Cardiac septum (tissue), 1 donor: ENCODE data around the gene PTPRM. TPM values are rescaled to one million over a fixed set of nuclear protein-coding genes. Genes with fewer than 3 reads are reported as not detected.

Source experiments
- DNase-seq: peaks from one replicate; pipeline ENCODE4 v3.0.0-alpha.2; 2020; ENCODE audit warnings: low spot score
- intact Hi-C: fragments of 100-400 bp; cut with DNase I; formaldehyde crosslinking; loops from one replicate; pipeline ENCODE4 v1.14.0; 2022
- total RNA-seq: library from RNA; stranded (reverse); fragmentation: NEBNext Ultra II Directional; extraction: Animal tissue kit (Norgen Biotek cat#: 25700); gene quantifications from one replicate; pipeline ENCODE4 v1.2.1, GENCODE V29; 2021
- donor health status: DM: no; HTN: no; CAD: no.

Gene PTPRM
- total RNA-seq, 1 donor from 2014 or later, result 132 TPM

DNA sequence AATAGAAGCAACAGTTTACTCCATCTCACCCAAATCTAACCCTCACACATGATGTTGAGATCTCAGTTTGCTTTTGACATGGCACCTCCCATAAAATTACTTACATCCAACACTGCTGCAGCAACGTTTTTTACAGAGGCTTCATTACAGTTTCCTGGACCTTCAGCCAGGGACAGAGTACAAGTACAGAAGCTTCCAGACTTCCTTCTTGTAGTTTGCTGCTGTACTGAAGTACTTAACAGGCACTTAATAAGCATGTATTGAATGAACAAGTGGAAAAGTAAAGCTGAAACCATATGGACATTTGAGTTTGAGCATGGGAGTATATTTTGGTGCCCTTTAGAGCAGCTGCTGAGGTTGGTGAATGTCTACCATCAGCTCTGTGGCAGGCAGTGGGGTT, 514.2 kb downstream of the PTPRM start:
- no peak for DNase-seq
- intact Hi-C loops, result no loop called here

DNA sequence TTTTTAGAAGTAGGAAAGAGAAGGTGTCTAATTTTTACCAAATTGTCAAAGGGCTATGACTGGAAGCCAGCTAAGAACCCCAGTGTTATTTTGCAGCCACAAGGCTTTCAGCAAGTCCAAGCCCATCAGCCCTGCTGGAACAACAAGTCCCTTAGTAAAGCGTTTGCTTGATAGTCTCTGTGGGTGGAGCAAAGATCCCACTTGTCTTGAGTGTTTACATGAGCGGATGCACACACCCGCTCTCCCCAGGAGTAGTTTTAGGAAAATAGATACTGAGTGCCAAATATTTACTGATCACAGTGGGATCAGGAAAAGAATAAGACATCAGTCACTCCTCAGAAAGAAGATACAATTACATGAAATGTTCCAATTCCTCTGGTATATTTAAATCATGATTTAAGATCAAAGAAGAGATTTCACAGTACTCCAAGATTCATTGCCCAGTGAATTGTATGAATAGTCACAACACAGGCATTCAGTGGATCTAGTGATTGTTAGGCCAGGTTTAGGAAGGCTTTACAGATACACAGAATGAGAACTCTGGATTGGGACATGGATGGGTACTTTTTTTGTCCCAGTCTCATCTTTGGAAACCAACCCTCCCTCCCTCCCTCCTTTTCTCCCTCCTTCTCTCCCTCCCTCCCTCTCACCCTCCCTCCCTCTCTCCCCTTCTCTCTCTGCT, 514.9 kb downstream of the PTPRM start:
- DNase-seq, result no peak
- intact Hi-C loops, result no loop called here

DNA sequence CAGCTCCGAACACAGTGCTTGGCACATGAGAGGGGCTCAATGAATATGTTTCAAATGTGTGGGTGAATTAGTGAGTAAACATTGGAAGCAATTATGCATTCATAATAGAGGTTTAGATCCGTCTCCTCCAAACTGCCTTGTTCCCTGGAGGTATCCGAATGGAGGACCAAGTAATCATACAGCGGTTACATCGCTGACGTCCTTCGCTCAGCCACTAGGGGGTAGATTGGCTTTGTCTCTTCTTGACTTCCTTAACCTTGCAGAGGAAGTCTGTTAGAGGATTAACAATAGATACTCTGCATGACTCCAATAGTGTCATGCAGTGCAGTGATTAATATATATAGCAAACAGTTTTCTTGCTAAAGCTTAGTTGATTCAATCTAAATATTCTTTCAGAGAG, 517.0 kb downstream of the PTPRM start:
- DNase-seq, result no peak
- intact Hi-C loops, result no loop called here

DNA sequence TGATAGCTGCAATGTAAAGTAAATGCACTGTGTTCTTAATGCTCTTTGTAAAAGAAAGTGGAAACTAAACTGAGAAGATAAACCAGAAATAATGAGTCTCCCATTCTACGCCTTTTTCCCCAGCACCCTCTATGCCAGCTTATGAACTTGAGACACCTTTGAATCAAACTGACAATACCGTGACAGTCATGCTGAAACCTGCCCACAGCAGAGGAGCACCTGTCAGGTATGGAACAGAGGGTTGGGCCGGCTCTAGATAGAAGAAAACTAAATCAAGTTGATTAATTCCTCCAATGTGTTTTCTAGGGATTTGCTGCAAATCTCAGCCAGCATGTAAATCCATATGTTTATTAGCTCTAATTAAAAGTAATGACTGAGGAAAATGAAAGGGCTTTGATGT, 521.5 kb downstream of the PTPRM start:
- intact Hi-C loops, result no loop called here
- no peak for DNase-seq

DNA sequence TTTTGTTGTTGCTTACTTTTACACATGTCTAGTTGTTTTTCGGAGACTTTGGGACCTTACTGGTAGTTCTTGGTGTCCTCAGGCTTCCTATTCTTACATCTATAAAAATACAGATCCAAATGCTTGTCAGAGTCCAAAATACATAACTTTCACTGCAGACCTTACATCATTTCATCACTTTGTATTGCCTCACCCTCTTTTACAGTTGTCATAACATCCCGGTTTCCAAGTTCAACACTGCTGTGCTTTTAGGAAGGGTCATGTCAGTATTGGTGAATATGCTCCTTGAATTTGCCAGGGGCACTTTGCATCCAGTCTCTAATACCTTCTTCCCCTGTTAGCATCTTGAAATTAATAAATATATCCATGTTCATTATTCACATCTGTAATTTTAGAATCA, 523.9 kb downstream of the PTPRM start:
- no peak for DNase-seq
- intact Hi-C loops, result no loop called here

DNA sequence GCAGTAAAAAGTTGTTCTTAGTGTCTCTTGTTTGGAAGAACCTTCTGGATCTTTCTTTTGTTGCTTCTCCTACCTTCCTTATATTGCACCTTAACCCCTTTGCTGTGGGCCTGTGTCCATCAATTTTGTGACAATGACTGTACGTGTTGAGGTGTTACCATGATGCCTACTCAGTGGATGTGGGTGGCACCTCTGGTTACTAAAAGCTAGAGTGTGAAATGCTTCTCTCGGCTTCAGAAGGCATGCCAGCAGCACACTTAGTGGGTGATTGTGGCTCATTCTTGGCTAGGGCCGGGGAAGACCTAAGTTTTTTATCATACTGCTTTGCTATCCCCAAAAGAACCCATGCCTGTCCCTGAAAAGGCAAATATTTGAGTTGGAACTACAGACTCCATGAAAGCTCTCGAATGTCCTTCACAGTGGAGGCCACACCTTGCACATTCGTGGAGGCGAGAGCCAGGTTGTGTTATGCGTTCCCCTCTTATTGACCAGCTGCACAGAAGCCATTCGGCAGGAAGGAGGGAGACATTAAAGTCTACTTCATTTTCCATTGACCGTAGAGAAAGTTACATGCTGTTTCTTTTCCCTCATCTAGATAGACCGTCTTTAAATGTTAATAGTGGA, 528.9 kb downstream of the PTPRM start:
- no peak for DNase-seq
- intact Hi-C loops, result no loop called here

DNA sequence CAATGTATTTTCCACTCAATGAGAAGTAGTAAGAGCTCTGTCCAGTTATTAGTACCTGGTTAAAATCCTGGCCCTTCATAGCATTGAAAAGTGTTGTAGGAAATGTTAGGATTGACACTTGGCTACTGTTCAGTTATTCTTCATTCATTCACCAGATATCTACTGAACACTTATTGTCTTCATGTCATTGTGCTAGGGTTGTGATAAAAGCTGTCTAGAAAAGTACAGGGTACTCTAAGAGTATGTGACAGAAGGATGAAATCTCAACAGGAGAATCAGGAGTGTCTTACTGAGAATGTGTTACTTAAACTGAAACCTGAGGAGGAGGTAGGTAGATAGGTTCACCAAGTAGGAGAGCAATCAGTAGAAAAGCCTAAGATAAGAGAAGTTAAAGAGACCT, 530.3 kb downstream of the PTPRM start:
- intact Hi-C loops, result no loop called here
- DNase-seq, result no peak

DNA sequence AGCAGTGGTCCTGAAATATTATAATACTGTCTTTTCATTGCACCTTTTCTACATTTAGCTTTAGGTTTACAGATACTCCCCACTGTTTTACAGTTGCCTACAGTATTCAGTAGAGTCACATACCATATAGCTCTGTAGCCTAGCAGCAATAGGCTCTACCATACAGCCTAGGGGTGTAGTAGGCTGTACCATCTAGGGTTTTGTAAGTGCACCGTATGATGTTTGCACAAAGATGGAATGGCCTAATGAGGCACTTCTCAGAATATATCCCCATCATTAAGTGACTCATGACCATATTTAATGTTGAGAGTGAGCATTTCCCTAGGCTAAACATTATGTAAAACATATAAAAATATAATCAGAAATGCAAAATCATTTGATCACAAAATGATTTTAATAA, 530.8 kb downstream of the PTPRM start:
- intact Hi-C loops, result no loop called here

DNA sequence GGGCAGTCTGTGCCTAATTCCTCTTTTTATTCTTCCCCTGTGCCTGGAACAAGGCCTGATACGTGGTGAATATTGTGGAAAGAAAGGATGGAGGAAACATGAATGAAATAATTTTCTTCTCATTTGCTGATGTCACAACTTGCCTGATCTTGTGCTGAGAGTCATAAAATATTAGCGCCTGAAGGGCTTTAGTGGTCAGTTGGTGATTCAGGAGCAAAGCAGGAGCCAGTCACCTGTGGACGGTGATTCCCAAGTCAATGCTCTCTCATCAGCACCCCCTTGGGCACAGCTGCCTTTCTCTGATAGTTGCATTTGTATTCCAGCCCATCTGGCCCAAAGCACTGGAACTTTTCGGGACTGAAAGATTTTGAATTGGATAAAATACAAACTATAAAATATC, 539.5 kb downstream of the PTPRM start:
- no peak for DNase-seq
- intact Hi-C loops, result no loop called here

More for the DNA sequence above, 530.8 kb downstream of the PTPRM start:
- no peak for DNase-seq

DNA sequence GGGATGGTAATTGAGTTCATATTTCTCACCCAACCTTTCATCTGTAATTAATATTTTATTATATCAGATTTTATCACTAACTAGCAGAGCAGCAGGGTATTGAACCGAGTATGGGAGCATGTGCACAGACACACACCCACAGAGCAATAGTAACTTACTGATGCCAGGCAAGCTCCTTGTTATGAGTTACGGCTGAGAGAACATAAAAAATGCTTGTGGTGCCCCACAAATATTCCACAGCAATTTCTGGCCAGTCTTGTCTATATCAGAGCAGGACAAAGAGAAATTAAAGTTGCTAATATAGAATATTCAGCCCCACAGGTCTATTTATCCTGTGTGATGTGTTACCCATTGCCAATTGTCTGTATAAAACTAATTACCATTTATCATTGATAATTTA, 540.3 kb downstream of the PTPRM start:
- no peak for DNase-seq
- intact Hi-C loops, result no loop called here

DNA sequence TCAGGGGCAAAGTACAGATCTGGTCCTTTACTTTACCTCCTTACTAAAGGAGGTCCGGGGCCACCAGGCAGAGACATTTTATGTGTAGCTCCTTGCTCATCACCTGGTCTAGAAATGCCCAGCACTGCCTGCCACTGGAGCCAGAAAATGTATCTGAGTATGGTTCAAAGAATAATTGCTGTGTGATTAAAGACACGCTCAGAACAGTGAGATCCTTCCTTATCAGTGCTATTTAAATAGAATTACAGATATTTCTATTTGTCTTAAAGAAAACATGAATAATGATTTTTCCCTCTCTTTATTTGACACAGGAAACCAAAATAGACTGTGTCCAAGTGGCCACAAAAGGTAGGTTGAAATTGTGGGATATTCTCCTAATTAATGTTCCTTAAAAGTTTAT, 547.4 kb downstream of the PTPRM start:
- intact Hi-C loops, result no loop called here
- no peak for DNase-seq

DNA sequence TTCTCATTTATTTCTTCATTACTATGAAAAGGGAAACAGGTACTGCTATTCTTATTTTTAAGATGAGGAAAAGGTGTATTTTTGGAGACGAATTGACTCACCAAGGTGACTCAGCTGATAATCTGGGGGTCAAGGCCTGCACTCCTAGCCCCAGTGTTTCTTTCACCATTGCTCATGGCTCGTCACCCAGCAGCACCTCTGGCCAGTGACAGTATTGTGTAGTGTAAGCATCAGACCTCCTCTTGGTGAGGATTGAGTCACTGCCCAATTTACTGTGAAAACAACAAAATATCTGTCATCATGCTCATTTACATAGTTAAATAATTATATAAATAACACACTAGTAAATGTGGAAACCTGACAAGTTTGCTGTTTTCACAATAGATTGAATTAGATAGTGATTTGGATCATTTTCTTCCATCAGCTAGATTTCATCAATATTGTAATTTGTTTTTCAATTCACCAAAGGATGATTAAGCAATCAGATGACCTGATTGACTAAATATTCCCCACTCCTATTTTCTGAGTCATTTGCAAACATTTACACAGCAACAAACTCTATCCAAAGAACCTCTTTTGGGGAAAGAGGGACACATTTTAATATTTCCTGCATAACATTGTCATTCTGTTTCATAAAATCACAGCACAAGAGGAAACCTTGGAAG, 549.4 kb downstream of the PTPRM start:
- DNase-seq, result no peak

DNA sequence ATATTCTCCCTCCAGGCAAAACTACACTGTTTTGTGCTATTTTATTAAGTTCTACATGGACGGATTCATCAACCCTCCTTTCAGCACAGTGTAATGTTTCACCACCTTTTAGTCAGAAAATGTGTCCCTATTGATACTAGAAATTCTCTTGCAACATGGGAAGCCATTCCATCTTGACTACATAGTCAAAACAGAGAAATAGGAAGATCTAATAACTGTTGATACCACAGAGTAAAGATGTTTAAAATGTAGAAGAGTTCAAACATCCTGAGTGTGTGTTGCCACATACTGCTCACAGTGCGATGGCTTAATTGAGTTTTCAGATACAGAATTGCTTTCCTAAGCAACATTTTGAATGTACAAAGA, 549.9 kb downstream of the PTPRM start:
- intact Hi-C loops, result no loop called here
- no peak for DNase-seq

More for the DNA sequence above, 549.4 kb downstream of the PTPRM start:
- intact Hi-C loops, result no loop called here

DNA sequence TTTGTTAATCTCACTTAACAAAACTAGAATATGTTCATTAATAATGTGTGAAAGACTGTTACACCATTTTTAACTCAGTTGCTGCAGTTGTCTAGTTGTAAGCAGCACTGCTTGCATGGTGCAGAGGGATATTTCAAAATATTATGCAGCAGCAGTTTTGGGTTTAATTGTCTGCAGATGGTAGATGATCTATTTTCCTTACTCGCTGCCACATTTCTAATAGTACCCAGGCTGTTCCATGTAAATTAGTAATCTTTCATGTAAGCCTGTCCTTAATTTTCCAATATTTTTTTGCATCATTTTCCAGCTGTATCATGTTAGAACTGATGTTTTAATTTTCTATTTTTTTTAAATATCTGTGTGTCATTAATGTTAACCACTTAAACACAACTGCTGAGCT, 554.0 kb downstream of the PTPRM start:
- intact Hi-C loops, result no loop called here
- DNase-seq, result no peak

DNA sequence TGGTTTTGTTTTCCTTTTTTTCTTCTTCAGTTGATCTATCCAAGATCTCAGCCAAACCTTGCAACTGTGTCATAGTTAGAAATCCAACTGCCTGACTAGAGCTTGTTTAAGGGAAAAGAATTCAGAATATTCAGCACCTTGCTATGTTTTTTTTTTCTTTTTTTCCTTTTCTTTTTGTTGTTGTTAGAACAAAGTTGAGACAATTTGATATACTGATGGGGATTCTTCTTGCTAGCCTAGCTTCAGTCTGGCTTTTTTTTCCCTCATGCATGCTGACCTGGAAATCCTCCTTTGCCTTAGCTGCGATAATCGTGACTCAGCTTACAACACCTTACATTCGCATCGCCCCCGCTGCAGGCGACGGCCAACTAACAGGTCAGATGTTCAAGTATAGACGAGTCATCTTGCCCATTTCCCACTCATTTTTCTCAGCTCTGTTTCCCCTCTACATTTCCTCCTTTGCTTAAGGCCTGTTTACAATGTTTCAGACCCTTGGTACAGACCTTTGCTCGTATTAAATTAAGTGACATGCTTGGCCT, 554.9 kb downstream of the PTPRM start:
- intact Hi-C loops, result no loop called here
- DNase-seq, result no peak

DNA sequence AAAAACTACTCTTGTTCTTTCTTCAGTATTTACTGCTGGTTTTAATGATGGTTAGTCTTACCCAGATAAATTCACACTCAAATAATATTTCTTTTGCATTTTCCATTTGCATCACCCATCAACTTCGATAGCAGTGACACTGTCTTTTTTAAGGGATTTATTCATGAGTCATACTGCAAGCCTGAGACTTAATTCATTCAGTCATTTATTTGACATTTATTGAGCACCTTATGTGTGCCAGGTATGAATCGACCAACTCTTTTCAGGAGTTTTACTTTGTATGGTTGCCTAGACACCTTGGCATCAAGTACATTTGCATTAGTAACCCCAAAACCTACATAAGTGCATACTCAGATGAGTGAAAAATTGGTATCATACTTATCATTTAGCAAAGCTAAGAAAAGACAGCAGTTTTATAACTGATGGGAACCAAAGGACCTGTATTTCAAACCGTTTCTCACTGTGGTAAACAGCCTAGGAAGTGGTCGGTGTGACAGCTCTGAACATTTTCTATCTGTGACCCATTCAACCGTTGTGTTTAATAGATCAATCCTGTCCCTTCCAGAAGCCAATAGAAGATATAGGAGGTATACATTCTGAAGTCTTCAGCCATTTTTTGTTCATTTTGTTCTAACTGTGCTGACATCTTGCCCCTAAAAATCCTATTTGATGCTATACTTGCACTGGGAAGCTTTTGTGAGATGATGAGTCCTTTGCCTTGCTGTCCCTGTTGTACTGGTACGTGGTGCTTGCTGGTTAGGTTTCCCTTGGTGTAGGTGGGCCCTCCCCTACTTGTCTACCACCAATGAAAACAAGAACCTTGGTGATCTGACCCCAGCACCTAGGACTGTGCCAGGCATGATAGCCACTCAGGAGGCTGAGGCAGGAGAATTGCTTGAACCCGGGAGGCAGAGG, 557.4 kb downstream of the PTPRM start:
- no peak for DNase-seq

DNA sequence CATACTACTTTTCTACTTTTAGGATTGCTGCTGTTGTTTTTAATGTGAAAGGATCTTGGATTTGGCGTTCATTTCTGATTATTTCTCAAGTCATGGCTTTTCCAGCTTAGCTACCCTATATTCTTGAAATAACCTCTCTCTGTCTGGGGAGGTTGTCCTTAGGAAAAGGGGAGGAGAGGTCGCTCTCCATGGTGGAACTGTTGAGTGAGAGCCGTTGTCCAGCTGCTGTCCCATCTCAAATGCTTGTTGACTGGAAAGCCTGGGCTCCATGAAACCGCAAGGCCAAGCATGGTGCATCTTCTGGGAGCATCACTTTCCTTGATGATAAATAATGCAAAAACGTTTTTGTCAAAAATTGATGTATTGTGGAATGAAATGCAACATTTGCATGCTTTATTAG, 563.0 kb downstream of the PTPRM start:
- intact Hi-C loops, result no loop called here
- no peak for DNase-seq

More for the DNA sequence above, 557.4 kb downstream of the PTPRM start:
- intact Hi-C loops, result no loop called here

DNA sequence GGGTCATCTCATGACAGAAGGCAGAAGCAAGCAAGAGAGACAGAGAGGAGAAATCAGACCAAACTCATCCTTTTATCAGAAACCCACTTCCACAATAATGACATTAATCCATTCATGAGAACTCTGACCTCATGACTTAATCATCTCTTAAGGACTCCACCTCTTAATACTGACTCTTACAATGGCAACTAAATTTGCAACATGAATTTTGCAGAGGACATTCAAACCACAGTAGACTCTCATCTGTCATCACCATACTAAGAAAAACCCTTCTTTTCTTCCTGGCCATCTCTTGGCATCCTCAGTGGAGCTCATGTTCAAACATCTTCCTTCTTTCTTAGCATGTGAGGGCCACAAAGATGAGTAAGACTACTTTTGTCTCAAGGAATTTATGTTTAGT, 565.9 kb downstream of the PTPRM start:
- no peak for DNase-seq
- intact Hi-C loops, result no loop called here

DNA sequence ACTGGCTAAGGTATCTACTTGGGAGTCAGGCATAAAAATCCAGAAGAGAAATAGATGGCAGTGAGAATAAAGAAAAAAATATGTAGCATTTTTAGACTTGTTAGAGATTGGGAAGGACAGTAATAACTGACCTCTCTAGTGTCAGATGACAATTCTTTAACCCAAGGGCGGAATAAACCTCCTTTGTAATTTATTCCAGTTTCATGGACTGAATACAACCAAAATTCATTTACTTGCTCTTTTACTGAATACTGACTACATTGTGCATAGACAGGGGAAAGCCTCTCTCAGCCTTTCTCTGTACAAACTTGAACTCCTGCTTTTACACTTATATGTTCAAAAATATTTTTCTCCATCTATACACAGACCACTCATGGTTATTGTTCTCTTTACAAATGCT, 566.8 kb downstream of the PTPRM start:
- intact Hi-C loops, result no loop called here
- DNase-seq, result no peak

DNA sequence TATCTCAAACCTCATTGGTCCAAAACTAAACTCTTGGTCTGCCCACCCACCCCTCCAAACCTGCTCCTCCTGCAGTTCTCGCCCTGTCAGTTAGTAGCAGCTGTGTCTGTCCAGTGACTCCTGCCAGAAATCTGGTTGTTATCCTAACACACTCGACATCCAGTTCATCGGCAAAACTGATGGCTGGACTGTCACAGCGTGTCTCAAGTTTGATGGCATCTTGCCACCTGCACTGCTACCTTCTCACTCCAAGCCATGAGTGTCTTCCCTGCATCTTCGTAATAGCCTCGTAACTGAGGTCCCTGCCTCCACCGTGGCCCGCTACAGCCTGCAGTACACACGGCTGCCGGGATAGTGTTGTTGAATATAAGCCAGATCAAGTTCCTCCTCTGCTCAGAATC, 572.0 kb downstream of the PTPRM start:
- intact Hi-C loops, result no loop called here
- DNase-seq, result no peak
